Keratinocyte (primary cell): ENCODE data around the gene CTIF.

Source experiments
- EZH2 ChIP-seq: IDR thresholded peaks from one replicate; pipeline ENCODE4 v1.6.1; 2012; ENCODE audit warnings: inconsistent platforms, mild to moderate bottlenecking, low read length, moderate library complexity
- TF ChIP-seq, protein P1 (sequence below), 3 experiments: IDR thresholded peaks in 1 of 3; conservative IDR thresholded peaks in 1 of 3; optimal IDR thresholded peaks in 1 of 3; 2 replicates in 2 of 3; 3 replicates in 1 of 3; pipeline versions ENCODE3 to v1.5.1; 2011; ENCODE audit warnings: low read length in 3 of 3, mild to moderate bottlenecking in 3 of 3, moderate library complexity in 2 of 3, control low read depth in 1 of 3, inconsistent platforms in 1 of 3; ENCODE audit not compliant: insufficient read depth in 2 of 3; ENCODE audit errors: extremely low read depth in 1 of 3

DNA sequence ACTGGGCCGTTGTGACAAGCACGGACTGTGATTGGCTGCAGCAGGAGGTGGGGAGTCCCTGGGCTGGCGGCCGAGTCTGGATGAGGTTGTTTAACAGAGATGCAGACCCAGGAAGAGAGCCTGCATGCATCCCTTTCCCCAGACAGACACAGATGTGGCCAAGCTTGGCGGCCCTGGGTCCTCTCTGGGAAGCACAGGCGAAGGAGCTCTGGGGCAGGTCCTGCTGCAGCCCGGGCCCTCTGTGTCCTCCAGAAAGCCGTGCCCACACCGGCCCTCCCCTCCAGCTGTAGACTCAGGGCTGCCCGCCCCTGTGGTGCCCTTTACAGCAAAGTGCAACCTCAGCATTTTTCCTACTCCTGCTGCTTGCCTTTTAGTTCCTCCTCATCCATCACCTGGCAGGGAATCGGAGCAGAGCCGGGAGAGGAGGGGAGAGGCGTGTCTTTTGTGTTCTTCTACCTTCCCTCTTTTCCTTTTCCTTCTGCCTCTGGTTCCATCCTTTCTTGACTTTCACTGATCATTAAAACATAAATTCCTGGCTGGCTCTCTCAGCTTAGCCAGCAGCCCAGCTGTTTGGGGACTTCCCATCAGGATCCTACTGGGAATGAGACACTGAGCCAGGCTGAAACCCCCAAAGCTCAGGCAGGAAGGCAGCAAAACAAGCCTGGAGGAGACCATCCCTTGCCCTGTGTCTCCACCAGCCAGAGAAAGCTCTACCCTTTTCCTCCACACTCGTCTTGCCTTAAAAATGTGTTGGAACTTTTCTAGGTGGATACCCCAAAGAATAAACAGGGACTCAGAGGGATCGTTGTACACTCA, 75.0 kb downstream of the CTIF start:
- TF ChIP-seq, protein P1, sequence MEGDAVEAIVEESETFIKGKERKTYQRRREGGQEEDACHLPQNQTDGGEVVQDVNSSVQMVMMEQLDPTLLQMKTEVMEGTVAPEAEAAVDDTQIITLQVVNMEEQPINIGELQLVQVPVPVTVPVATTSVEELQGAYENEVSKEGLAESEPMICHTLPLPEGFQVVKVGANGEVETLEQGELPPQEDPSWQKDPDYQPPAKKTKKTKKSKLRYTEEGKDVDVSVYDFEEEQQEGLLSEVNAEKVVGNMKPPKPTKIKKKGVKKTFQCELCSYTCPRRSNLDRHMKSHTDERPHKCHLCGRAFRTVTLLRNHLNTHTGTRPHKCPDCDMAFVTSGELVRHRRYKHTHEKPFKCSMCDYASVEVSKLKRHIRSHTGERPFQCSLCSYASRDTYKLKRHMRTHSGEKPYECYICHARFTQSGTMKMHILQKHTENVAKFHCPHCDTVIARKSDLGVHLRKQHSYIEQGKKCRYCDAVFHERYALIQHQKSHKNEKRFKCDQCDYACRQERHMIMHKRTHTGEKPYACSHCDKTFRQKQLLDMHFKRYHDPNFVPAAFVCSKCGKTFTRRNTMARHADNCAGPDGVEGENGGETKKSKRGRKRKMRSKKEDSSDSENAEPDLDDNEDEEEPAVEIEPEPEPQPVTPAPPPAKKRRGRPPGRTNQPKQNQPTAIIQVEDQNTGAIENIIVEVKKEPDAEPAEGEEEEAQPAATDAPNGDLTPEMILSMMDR (optimal IDR thresholded peaks at IDR 0.05 in 1 of 3, IDR thresholded peaks at IDR 0.05 in 1 of 3, conservative IDR thresholded peaks at IDR 0.05 in 1 of 3; ENCODE audit: extremely low read depth in 1 of 3, insufficient read depth in 2 of 3, low read length in 3 of 3), result no peak
- TF ChIP-seq EZH2, result no peak
